SK-N-SH (cell line): Measurements from ENCODE around the gene VAV1. TPM values are rescaled to one million over a fixed set of nuclear protein-coding genes. Genes with fewer than 3 reads are reported as not detected.

Source experiments
- CTCF ChIA-PET: fragments of 300-600, 350-600 bp; formaldehyde crosslinking; extraction: SDS; loops from one replicate; lab custom pipeline; 2021; lab: Yijun Ruan, JAX
- POLR2A ChIA-PET: fragments of 350-600 bp; sonication (Branson Sonifier 250); formaldehyde crosslinking; extraction: SDS; loops from one replicate; lab custom pipeline; 2020; ENCODE audit warnings: antibody characterized with exemption, inconsistent platforms; lab: Yijun Ruan, JAX
- DNase-seq: peaks from one replicate; pipeline ENCODE4 v3.0.0; 2012
- H2AFZ ChIP-seq: fragments of 200-600 bp; sonication (generic); 2 replicates; pipeline ENCODE4 v1.8.1; 2016; ENCODE audit warnings: antibody characterized with exemption, mild to moderate bottlenecking, low read depth
- H3F3A ChIP-seq: fragments of 200-600 bp; sonication (generic); replicated peaks from 2 replicates; pipeline ENCODE3; 2016; ENCODE audit warnings: antibody characterized with exemption, mild to moderate bottlenecking; ENCODE audit not compliant: insufficient read depth
- H3K27ac ChIP-seq, 2 experiments: fragments of 200-500 bp in 1 of 2; fragments of 200-600 bp in 1 of 2; sonication (Bioruptor generic) in 1 of 2; sonication (generic), shearing (Covaris generic) in 1 of 2; 2 replicates each; pipeline versions ENCODE4 v1.5.1 to v1.6.1; 2014 to 2016; ENCODE audit warnings: low read depth in 2 of 2, inconsistent platforms in 1 of 2, low read length in 1 of 2, mild to moderate bottlenecking in 1 of 2, mixed read lengths in 1 of 2
- H3K27me3 ChIP-seq: fragments of 200-600 bp; sonication (generic), shearing (Covaris generic); 2 replicates; pipeline ENCODE4 v1.6.1; 2016; ENCODE audit warnings: mixed run types; ENCODE audit not compliant: insufficient read depth
- H3K36me3 ChIP-seq, 2 experiments: fragments of 200-500 bp in 1 of 2; fragments of 200-600 bp in 1 of 2; sonication (Bioruptor generic) in 1 of 2; sonication (generic) in 1 of 2; replicated peaks in 1 of 2; 2 replicates each; pipeline versions ENCODE3 to v1.5.1; 2014 to 2016; ENCODE audit warnings: low read length in 1 of 2, mild to moderate bottlenecking in 1 of 2; ENCODE audit not compliant: insufficient read depth in 2 of 2, control insufficient read depth in 1 of 2
- H3K4me1 ChIP-seq, 2 experiments: fragments of 200-500 bp in 1 of 2; fragments of 200-600 bp in 1 of 2; sonication (Bioruptor generic) in 1 of 2; sonication (generic), shearing (Covaris generic) in 1 of 2; 2 replicates each; pipeline versions ENCODE4 v1.5.1 to v1.6.1; 2014 to 2016; ENCODE audit warnings: low read depth in 1 of 2, low read length in 1 of 2, mixed run types in 1 of 2; ENCODE audit not compliant: insufficient read depth in 2 of 2, control insufficient read depth in 1 of 2
- H3K4me2 ChIP-seq: fragments of 200-600 bp; sonication (generic), shearing (Covaris generic); 2 replicates; pipeline ENCODE4 v1.6.1; 2017; ENCODE audit warnings: mixed run types
- H3K4me3 ChIP-seq, 2 experiments: fragments of 200-500 bp in 1 of 2; fragments of 200-600 bp in 1 of 2; sonication (Bioruptor generic) in 1 of 2; sonication (generic), shearing (Covaris generic) in 1 of 2; 2 replicates each; pipeline versions ENCODE4 v1.5.1 to v1.8.1; 2014 to 2016; ENCODE audit warnings: low read depth in 2 of 2, inconsistent platforms in 1 of 2, low read length in 1 of 2, mild to moderate bottlenecking in 1 of 2, mixed read lengths in 1 of 2, moderate library complexity in 1 of 2
- H3K79me2 ChIP-seq: fragments of 200-600 bp; sonication (generic); 2 replicates; pipeline ENCODE4 v1.8.1; 2017; ENCODE audit warnings: mild to moderate bottlenecking; ENCODE audit not compliant: insufficient read depth
- H3K9ac ChIP-seq: fragments of 200-600 bp; sonication (generic); 2 replicates; pipeline ENCODE4 v1.6.1; 2017; ENCODE audit warnings: mixed run types
- H3K9me2 ChIP-seq: fragments of 200-600 bp; sonication (generic); 2 replicates; pipeline ENCODE4 v1.6.1; 2017; ENCODE audit warnings: mixed run types
- H3K9me3 ChIP-seq: fragments of 200-600 bp; sonication (generic); 2 replicates; pipeline ENCODE4 v1.6.1; 2017; ENCODE audit warnings: mixed run types, mild to moderate bottlenecking, moderate library complexity
- H4K20me1 ChIP-seq: fragments of 200-600 bp; sonication (generic); 2 replicates; pipeline ENCODE4 v1.6.1; 2017; ENCODE audit warnings: mild to moderate bottlenecking, mixed run types; ENCODE audit not compliant: insufficient read depth
- CHD2 ChIP-seq: fragments of 150-350 bp; IDR thresholded peaks from 2 replicates; pipeline ENCODE4 v1.6.1; 2018; ENCODE audit warnings: low read length; ENCODE audit not compliant: partially characterized antibody
- FOSL2 ChIP-seq: IDR thresholded peaks from 2 replicates; pipeline ENCODE4 v1.4.0; 2012; ENCODE audit warnings: low read depth, mild to moderate bottlenecking, moderate library complexity, borderline replicate concordance
- FOXJ3 ChIP-seq: sonication (generic); formaldehyde crosslinking; IDR thresholded peaks from 2 replicates; pipeline ENCODE4 v1.5.1; 2020; ENCODE audit warnings: mild to moderate bottlenecking, missing genetic modification reagents
- FOXM1 ChIP-seq: IDR thresholded peaks from 2 replicates; pipeline ENCODE4 v1.4.0; 2012; ENCODE audit warnings: low read depth, mild to moderate bottlenecking
- GABPA ChIP-seq: IDR thresholded peaks from 2 replicates; pipeline ENCODE4 v1.4.0; 2012; ENCODE audit warnings: low read depth, mild to moderate bottlenecking
- IRF3 ChIP-seq: fragments of 150-350 bp; IDR thresholded peaks from 2 replicates; pipeline ENCODE4 v1.6.1; 2016; ENCODE audit warnings: mild to moderate bottlenecking, low read depth, low read length
- JUND ChIP-seq: IDR thresholded peaks from 2 replicates; pipeline ENCODE4 v1.4.0; 2012
- MEF2A ChIP-seq: IDR thresholded peaks from 2 replicates; pipeline ENCODE4 v1.4.0; 2012; ENCODE audit warnings: low read depth, borderline replicate concordance
- NRF1 ChIP-seq: IDR thresholded peaks from 2 replicates; pipeline ENCODE4 v1.6.1; 2012; ENCODE audit warnings: low read depth, mild to moderate bottlenecking, low read length
- PBX3 ChIP-seq: IDR thresholded peaks from 2 replicates; pipeline ENCODE4; 2012
- RAD21 ChIP-seq: IDR thresholded peaks from 2 replicates; pipeline ENCODE4 v1.6.1; 2012; ENCODE audit warnings: mild to moderate bottlenecking, low read length
- RCOR1 ChIP-seq: fragments of 150-350 bp; IDR thresholded peaks from 2 replicates; pipeline ENCODE4 v1.6.1; 2017; ENCODE audit warnings: antibody characterized with exemption, low read length
- RFX5 ChIP-seq: IDR thresholded peaks from 2 replicates; pipeline ENCODE4 v1.6.1; 2012; ENCODE audit warnings: mild to moderate bottlenecking, improper control_type of control experiment, low read length
- SIN3A ChIP-seq: IDR thresholded peaks from 2 replicates; pipeline ENCODE4 v1.6.1; 2012; ENCODE audit warnings: low read depth, mild to moderate bottlenecking, low read length, moderate library complexity, borderline replicate concordance
- SMC3 ChIP-seq: IDR thresholded peaks from 2 replicates; pipeline ENCODE4 v1.6.1; 2012; ENCODE audit warnings: low read depth, low read length, improper control_type of control experiment
- TAF1 ChIP-seq: IDR thresholded peaks from 2 replicates; pipeline ENCODE4 v1.6.1; 2012; ENCODE audit warnings: low read depth, mild to moderate bottlenecking, low read length, moderate library complexity, borderline replicate concordance
- whole genome bisulfite sequencing: methylation state at CpG from one replicate; pipeline ENCODE4 v1.1.6; 2017; ENCODE audit warnings: low lambda C conversion rate; 5-methylcytosine and 5-hydroxymethylcytosine counted together
- polyA plus RNA-seq, 3 experiments: library from polyadenylated mRNA; depleted of rRNA; stranded (reverse); fragments of >200 nt; gene quantifications; 2 replicates each; pipeline ENCODE4 v1.2.3, GENCODE V29; 2012
- TF ChIP-seq, protein P1 (sequence below): fragments of 150-350 bp; IDR thresholded peaks from 2 replicates; pipeline ENCODE4 v1.6.1; 2017; ENCODE audit warnings: antibody characterized with exemption, low read length, low read depth, borderline replicate concordance
- TF ChIP-seq, protein P2 (sequence below): IDR thresholded peaks from 2 replicates; pipeline ENCODE4 v1.6.1; 2012; ENCODE audit warnings: mild to moderate bottlenecking, low read depth, low read length, moderate library complexity
- TF ChIP-seq, protein P3 (sequence below): fragments of 200-600 bp; sonication (generic); IDR thresholded peaks from 2 replicates; pipeline ENCODE4 v1.6.1; 2017; ENCODE audit warnings: antibody characterized with exemption, mild to moderate bottlenecking, moderate library complexity

The VAV1 gene
- polyA plus RNA-seq, 1 of the 3 experiments (the other 2 are of a cell fraction) = 0.02 TPM

GRCh38 chr19:6729573-6730152 lies 42.8 kb upstream of the VAV1 start:
- Histone ChIP-seq H3K9me2 (no peaks in the 10 kb centered on the region), H3K79me2 (no peaks in the 10 kb centered on the region), H3K4me1 (no peaks in the 10 kb centered on the region), H3K27ac (no peak overlapping the region), H3K4me2 (no peak overlapping the region), H3K4me3 (no peak overlapping the region), H3F3A (no peaks in the 10 kb centered on the region), H4K20me1 (no peaks in the 10 kb centered on the region), H2AFZ (no peak overlapping the region), H3K27me3 (no peaks in the 10 kb centered on the region), H3K9ac (no peak overlapping the region), H3K36me3 (peaks cover 0 to 5% of the 10 kb centered on the region in 2 experiments), H3K9me3 (no peaks in the 10 kb centered on the region)
- POLR2A ChIA-PET = no interaction called here
- WGBS = 92% methylated on average over 23 of the region's 23 CpGs
- no peak for TF ChIP-seq MEF2A
- TF ChIP-seq RAD21 = no peak
- no peak for TF ChIP-seq SMC3
- TF ChIP-seq RCOR1 = no peak
- no peak for TF ChIP-seq TAF1
- no peak for TF ChIP-seq FOSL2
- TF ChIP-seq, protein P1, sequence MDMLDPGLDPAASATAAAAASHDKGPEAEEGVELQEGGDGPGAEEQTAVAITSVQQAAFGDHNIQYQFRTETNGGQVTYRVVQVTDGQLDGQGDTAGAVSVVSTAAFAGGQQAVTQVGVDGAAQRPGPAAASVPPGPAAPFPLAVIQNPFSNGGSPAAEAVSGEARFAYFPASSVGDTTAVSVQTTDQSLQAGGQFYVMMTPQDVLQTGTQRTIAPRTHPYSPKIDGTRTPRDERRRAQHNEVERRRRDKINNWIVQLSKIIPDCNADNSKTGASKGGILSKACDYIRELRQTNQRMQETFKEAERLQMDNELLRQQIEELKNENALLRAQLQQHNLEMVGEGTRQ = no peak
- no peak for TF ChIP-seq IRF3
- TF ChIP-seq GABPA = no peak
- no peak for TF ChIP-seq FOXJ3 (CRISPR knock-in tag)
- no peak for TF ChIP-seq SIN3A
- TF ChIP-seq CHD2 = no peak
- no peak for TF ChIP-seq JUND
- TF ChIP-seq, protein P2, sequence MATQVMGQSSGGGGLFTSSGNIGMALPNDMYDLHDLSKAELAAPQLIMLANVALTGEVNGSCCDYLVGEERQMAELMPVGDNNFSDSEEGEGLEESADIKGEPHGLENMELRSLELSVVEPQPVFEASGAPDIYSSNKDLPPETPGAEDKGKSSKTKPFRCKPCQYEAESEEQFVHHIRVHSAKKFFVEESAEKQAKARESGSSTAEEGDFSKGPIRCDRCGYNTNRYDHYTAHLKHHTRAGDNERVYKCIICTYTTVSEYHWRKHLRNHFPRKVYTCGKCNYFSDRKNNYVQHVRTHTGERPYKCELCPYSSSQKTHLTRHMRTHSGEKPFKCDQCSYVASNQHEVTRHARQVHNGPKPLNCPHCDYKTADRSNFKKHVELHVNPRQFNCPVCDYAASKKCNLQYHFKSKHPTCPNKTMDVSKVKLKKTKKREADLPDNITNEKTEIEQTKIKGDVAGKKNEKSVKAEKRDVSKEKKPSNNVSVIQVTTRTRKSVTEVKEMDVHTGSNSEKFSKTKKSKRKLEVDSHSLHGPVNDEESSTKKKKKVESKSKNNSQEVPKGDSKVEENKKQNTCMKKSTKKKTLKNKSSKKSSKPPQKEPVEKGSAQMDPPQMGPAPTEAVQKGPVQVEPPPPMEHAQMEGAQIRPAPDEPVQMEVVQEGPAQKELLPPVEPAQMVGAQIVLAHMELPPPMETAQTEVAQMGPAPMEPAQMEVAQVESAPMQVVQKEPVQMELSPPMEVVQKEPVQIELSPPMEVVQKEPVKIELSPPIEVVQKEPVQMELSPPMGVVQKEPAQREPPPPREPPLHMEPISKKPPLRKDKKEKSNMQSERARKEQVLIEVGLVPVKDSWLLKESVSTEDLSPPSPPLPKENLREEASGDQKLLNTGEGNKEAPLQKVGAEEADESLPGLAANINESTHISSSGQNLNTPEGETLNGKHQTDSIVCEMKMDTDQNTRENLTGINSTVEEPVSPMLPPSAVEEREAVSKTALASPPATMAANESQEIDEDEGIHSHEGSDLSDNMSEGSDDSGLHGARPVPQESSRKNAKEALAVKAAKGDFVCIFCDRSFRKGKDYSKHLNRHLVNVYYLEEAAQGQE = no peak
- TF ChIP-seq, protein P3, sequence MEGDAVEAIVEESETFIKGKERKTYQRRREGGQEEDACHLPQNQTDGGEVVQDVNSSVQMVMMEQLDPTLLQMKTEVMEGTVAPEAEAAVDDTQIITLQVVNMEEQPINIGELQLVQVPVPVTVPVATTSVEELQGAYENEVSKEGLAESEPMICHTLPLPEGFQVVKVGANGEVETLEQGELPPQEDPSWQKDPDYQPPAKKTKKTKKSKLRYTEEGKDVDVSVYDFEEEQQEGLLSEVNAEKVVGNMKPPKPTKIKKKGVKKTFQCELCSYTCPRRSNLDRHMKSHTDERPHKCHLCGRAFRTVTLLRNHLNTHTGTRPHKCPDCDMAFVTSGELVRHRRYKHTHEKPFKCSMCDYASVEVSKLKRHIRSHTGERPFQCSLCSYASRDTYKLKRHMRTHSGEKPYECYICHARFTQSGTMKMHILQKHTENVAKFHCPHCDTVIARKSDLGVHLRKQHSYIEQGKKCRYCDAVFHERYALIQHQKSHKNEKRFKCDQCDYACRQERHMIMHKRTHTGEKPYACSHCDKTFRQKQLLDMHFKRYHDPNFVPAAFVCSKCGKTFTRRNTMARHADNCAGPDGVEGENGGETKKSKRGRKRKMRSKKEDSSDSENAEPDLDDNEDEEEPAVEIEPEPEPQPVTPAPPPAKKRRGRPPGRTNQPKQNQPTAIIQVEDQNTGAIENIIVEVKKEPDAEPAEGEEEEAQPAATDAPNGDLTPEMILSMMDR = no peak
- TF ChIP-seq PBX3 = no peak
- TF ChIP-seq NRF1 = no peak
- TF ChIP-seq FOXM1 = no peak
- TF ChIP-seq RFX5 = no peak
- peak; percentile 15 for DNase-seq
- CTCF ChIA-PET = interaction anchor here (1.4 kb wide), 1 partner anchor 681 kb away, joined by 4 read pairs; no protein-coding TSS in a partner anchor
